Thoracic aorta (tissue), 2 donors: Measurements from ENCODE around the gene SMIM24. TPM values are rescaled to one million over a fixed set of nuclear protein-coding genes. Genes with fewer than 3 reads are reported as not detected.

Experiments
- ATAC-seq: fragments of 150-250 bp; one replicate; pipeline ENCODE4 v1.8.0; 2017; ENCODE audit warnings: low read depth; ENCODE audit not compliant: insufficient number of reproducible peaks, low FRiP score
- DNase-seq: peaks from one replicate; pipeline ENCODE4 v3.0.0-alpha.2; 2020; ENCODE audit warnings: low spot score
- H3K27ac ChIP-seq, 2 donors: fragments of 200-600 bp; sonication (generic); 1 replicate in 1 of 2; 2 replicates in 1 of 2; pipeline ENCODE4 v1.5.1; 2016; ENCODE audit warnings: mild to moderate bottlenecking in 2 of 2, moderate library complexity in 2 of 2
- H3K27me3 ChIP-seq: fragments of 200-600 bp; sonication (generic); replicated peaks from 2 replicates; pipeline ENCODE4 v1.6.0; 2016; ENCODE audit warnings: mild to moderate bottlenecking; ENCODE audit not compliant: insufficient read depth
- H3K36me3 ChIP-seq: fragments of 200-600 bp; sonication (generic); one replicate; pipeline ENCODE4 v1.5.1; 2016
- H3K4me1 ChIP-seq, 2 donors: fragments of 200-600 bp; sonication (generic); 1 replicate in 1 of 2; 2 replicates in 1 of 2; pipeline versions ENCODE4 v1.5.1 to v1.6.0; 2016; ENCODE audit warnings: low read depth in 2 of 2, mild to moderate bottlenecking in 1 of 2; ENCODE audit not compliant: control insufficient read depth in 1 of 2
- H3K4me3 ChIP-seq: fragments of 200-600 bp; sonication (generic); 2 replicates; pipeline ENCODE4 v1.5.1; 2016; ENCODE audit warnings: mild to moderate bottlenecking
- H3K9me3 ChIP-seq: fragments of 200-600 bp; sonication (generic); 2 replicates; pipeline ENCODE4 v1.5.1; 2016
- total RNA-seq, 2 donors: library from RNA; depleted of rRNA; stranded (reverse); fragments of >200 nt; gene quantifications; one replicate each; pipeline versions ENCODE4 v1.1.0 to v1.2.3, GENCODE V29; 2016
- TF ChIP-seq, protein P1 (sequence below): fragments of 200-600 bp; sonication (generic); IDR thresholded peaks from one replicate; pipeline ENCODE4 v1.5.1; 2019; ENCODE audit warnings: antibody characterized with exemption

SMIM24 gene
- total RNA-seq, 2 donors from 2014 or later, result not detected

DNA sequence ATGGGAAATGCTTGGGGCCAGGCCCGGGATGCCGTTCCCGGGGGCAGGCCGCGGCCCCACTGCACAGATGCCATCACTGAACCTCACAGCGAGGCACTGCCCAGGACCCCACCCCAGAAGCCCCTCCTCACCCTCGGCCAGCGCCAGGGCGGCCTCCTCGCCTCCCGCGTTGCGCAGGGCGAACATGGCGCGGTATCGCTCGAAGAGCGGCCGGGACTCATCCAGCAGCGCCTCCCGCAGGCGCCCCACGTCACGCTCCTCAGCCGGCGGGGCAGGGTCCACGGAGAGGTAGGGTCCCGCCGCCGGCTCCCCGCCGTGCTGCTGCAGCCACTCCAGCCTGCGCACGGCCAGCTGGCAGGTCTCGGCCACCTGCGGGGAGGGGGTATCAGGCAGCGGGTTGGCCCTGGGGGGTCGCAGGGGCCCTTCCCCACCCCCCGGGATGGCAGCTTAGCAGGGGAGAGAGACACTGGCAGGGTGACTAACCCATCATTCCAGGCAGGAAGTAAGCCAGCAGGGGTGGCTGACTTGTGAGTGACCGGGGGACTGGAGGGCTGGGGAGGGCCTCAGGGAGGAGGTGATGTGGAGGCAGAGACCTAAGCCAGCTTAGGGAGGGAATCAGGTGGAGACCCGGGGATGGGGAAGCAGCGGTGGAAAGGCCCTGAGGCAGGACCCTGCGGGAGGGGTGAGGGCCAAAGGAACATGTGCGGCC, 12.0 kb upstream of the SMIM24 start:
- Histone ChIP-seq H3K27ac (no peak overlapping the region), H3K27me3 (no peaks in the 10 kb centered on the region), H3K4me1 (no peaks in the 10 kb centered on the region), H3K36me3 (peaks cover 23% of the 10 kb centered on the region), H3K9me3 (no peaks in the 10 kb centered on the region), H3K4me3 (no peak overlapping the region)
- DNase-seq (no peak), ATAC-seq (no peak)
- TF ChIP-seq, protein P1, sequence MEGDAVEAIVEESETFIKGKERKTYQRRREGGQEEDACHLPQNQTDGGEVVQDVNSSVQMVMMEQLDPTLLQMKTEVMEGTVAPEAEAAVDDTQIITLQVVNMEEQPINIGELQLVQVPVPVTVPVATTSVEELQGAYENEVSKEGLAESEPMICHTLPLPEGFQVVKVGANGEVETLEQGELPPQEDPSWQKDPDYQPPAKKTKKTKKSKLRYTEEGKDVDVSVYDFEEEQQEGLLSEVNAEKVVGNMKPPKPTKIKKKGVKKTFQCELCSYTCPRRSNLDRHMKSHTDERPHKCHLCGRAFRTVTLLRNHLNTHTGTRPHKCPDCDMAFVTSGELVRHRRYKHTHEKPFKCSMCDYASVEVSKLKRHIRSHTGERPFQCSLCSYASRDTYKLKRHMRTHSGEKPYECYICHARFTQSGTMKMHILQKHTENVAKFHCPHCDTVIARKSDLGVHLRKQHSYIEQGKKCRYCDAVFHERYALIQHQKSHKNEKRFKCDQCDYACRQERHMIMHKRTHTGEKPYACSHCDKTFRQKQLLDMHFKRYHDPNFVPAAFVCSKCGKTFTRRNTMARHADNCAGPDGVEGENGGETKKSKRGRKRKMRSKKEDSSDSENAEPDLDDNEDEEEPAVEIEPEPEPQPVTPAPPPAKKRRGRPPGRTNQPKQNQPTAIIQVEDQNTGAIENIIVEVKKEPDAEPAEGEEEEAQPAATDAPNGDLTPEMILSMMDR, result no peak

GRCh38 chr19:3491396-3492119, 11.2 kb upstream of the SMIM24 start:
- DNase-seq (no peak), ATAC-seq (no peak)
- Histone ChIP-seq H3K4me1 (no peaks in the 10 kb centered on the region), H3K36me3 (peaks cover 23% of the 10 kb centered on the region), H3K27ac (no peak overlapping the region), H3K4me3 (no peak overlapping the region), H3K9me3 (no peaks in the 10 kb centered on the region), H3K27me3 (no peaks in the 10 kb centered on the region)
- TF ChIP-seq, protein P1, result no peak

GRCh38 chr19:3483226-3483628, 2.9 kb upstream of the SMIM24 start, which contains the start of gene SMIM44:
Gene SMIM44 (minus strand): TSS chr19:3483441. CDS start chr19:3483403, 38 bp downstream.
- DNase-seq, result no peak
- no peaks in the 10 kb centered on the region for H3K27me3 ChIP-seq

GRCh38 chr19:3482507-3483225, 2.3 kb upstream of the SMIM24 start:
- no peaks in the 10 kb centered on the region for H3K9me3 ChIP-seq
- no peak for ATAC-seq
- no peaks in the 10 kb centered on the region for H3K4me1 ChIP-seq
- no peak overlapping the region for H3K27ac ChIP-seq
- H3K36me3 ChIP-seq, result no peaks in the 10 kb centered on the region
- H3K27me3 ChIP-seq, result no peaks in the 10 kb centered on the region
- no peak for DNase-seq
- TF ChIP-seq, protein P1, result no peak
- no peak overlapping the region for H3K4me3 ChIP-seq

More at GRCh38 chr19:3483226-3483628, 2.9 kb upstream of the SMIM24 start, which contains the start of gene SMIM44:
- no peak for ATAC-seq
- H3K4me1 ChIP-seq, result no peaks in the 10 kb centered on the region
- TF ChIP-seq, protein P1, result no peak
- no peaks in the 10 kb centered on the region for H3K9me3 ChIP-seq
- no peak within 1 kb of the TSS for H3K4me3 ChIP-seq
- H3K36me3 ChIP-seq, result no peaks in the 10 kb centered on the region
- no peak within 1 kb of the TSS for H3K27ac ChIP-seq
